ENCODE measurements around the gene PHC2. TPM values are rescaled to one million over a fixed set of nuclear protein-coding genes. Genes with fewer than 3 reads are reported as not detected.

Gene PHC2
- total RNA-seq, 4 donors from 2014 or later, result 118 to 164 (median 139) TPM

DNA sequence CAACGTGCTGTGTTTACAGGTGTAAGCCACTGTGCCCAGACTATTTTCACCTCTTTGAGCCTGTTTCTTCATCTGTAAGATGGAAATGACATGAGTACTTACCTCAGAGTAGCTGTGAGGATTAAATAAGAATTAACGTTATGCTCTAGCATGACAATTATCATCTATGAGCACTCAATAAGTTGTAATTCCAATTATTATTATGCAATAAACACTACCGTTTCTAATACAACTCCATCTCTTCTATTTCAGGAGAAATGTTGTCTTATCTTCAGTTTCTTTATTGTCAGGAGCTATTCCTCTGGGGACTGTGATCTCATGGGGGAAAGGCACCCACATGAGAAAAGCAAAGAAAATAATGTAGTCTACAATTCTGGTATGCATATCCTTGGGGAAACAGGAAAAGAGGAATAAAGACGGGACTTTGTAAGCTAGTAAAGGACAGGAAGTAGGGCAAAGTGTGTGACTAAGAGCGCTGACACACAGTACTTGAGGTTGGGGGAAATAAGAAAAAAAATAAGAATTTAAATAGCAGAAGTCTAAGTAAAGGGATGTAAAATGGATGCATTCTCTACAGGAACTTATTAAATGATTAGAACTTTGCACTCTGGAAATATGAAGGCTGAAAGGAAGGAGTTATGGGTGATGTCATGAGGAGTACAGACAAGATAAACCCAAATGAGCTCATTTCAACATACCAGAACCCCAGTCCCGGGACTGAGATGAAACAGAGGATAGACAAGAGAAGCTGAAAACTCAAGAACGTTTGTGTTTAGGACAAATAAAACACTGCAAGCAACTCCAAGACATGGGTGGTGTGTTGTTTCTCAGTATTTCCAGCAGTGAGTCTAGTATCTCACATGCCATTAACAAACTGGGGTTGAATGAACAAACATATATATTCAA lies 9.8 kb downstream of the PHC2 start:
- TF ChIP-seq, protein P1, sequence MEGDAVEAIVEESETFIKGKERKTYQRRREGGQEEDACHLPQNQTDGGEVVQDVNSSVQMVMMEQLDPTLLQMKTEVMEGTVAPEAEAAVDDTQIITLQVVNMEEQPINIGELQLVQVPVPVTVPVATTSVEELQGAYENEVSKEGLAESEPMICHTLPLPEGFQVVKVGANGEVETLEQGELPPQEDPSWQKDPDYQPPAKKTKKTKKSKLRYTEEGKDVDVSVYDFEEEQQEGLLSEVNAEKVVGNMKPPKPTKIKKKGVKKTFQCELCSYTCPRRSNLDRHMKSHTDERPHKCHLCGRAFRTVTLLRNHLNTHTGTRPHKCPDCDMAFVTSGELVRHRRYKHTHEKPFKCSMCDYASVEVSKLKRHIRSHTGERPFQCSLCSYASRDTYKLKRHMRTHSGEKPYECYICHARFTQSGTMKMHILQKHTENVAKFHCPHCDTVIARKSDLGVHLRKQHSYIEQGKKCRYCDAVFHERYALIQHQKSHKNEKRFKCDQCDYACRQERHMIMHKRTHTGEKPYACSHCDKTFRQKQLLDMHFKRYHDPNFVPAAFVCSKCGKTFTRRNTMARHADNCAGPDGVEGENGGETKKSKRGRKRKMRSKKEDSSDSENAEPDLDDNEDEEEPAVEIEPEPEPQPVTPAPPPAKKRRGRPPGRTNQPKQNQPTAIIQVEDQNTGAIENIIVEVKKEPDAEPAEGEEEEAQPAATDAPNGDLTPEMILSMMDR (IDR thresholded peaks at IDR 0.05; ENCODE audit: low read depth), result no peak

DNA sequence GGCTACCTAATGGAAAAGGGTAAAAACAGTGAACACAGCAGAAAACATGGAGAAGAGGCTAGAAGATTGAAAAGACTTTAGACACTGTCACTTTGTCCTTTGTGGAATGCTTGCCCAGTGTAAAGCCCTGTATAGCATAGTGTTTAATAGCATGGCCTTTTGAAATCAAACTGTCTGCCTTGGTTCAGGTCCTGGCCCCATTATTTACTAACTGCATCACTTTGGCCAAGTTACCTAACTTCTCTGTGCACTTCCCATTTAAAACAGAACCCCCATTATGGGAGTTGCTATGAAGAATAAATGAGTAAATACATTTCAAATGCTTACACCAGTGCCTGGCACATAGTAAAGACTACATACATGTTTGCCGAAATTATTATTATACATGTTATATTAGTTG lies 12.1 kb downstream of the PHC2 start:
- TF ChIP-seq, protein P1 (IDR thresholded peaks at IDR 0.05; ENCODE audit: low read depth), result no peak

DNA sequence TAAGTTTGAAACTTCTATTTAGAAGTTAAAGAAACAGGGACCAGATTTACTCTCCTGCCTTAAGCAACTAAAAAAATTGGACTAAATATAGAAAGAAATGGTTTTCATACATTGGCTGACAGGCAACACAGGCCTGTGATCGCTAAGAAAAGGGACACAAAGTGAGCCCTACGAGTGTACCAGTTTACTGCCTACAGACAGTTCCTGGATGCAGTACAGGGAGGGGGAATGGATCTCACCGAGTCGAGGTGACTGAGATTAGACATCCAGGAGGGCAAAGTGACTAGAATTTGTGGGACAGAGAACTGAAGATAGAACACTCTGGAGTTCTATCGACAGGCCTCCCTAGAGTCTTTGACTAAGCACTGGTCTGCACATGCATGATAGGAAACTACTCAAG lies 16.0 kb downstream of the PHC2 start:
- TF ChIP-seq, protein P1 (IDR thresholded peaks at IDR 0.05; ENCODE audit: low read depth), result no peak

DNA sequence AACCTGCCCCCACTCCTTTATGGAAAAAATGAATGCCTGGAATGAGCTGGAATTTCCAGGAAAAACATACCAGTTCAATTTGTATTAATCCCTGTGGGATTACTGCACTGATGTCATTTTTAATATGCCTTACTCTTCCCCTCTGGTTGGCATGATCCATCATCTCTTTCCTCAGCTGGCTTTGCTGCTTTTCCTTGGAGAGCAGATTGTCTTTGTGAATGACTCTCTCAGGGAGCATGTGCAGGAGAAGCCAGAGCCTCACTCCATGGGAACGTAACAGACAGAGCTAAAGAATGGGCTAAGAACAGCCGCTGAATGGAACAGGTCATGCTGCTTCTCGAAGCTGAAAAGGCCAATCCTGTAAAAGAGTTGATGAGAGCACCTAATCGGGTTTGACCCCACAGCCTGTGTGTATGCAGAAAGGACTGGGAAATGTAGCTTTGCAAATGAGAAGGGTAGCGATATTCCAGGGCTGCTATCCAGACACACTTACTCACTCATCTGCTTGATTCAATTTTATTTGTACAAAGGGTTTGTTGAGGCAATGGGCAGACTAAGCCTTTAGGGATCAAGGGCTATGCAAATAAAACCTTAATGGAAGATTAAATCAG lies 20.7 kb downstream of the PHC2 start:
- TF ChIP-seq, protein P1 (IDR thresholded peaks at IDR 0.05; ENCODE audit: low read depth), result no peak

GRCh38 chr1:33408093-33408436 lies 22.8 kb downstream of the PHC2 start:
- TF ChIP-seq, protein P1 (IDR thresholded peaks at IDR 0.05; ENCODE audit: low read depth), result no peak

DNA sequence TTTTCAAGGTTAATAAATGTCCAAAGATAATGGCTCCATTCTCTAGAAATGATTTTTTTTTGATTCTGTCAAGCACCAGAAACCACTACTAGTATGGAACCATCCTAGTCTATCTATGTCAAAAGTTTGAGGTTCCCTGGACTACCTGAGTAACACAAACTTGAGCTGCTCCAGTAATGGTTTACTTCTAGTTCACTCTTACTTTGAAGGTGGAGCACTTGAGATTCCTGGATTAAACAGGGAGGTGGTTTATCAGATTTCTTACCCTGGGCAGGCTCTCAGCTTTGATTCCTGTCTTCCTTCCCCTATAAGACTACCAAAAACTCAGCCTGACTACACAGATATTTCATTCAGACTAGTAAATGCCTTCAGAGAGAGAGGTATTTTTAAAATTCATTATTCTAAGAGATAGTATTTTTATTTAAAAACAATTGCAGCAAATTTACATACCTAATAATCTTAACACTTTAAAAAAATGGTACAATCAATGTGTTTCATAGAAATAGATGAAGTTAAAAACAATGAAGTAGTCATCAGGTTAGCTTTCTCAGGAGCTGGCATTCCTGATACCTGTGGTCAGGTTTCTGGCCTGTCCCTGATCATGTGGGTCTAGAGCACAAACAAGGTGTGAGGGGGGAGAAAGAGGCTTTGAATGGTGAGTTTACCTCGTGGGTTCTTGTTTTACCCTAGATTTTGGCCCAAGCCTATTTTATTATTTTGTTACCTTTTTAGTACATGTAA lies 23.4 kb downstream of the PHC2 start:
- TF ChIP-seq, protein P1 (IDR thresholded peaks at IDR 0.05; ENCODE audit: low read depth), result no peak

DNA sequence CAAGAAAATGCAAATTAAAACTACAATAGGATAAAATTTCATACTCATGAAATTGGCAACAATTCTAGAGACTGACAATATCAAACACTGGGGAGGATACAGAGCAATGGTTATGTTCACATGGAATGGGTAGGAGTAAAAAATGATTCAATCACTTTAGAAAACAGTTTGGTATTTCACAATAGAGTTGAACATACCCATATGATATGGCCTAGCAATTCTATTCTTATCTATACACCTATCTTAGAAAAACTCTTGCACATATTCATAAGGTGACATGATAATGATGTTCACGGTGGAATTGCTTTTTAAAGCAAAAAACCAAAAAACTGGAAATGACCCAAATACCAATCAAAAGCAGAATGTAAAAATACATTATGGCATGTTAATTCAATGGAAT lies 28.7 kb downstream of the PHC2 start:
- TF ChIP-seq, protein P1 (IDR thresholded peaks at IDR 0.05; ENCODE audit: low read depth), result no peak

Data from subcutaneous adipose tissue (tissue), 4 donors.